HG02642 (cell line): ENCODE data around the gene ADGRG6.

ENCODE experiments used
- ATAC-seq: cut with Tn5 transposase; IDR thresholded peaks from one replicate; pipeline ENCODE4 v1.9.1; 2021; ENCODE audit warnings: mild to moderate bottlenecking; ENCODE audit not compliant: unreplicated experiment, poor library complexity

ADGRG6 gene

GRCh38 chr6:142318714-142319113 is 16.9 kb downstream of the ADGRG6 start:
- ATAC-seq: no peak

DNA sequence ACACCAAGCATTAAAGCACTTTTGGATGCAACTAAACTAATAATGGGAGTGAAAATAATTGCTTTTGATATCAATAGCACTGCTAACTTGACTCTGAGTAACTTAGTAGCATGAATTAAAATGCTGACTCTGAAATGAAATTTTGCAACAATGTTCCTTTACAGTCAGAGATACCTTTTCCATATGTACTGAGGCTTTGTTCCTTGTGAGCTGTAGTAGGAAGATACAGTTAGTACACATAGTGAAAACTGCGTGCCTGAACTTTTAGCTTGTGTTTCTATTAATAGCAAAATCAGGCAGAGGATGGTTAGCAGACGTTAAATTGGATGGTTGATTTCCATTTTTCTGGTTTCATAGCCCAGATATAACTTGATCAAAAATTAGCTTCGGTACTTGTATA is 18.6 kb downstream of the ADGRG6 start:
- ATAC-seq: no peak

GRCh38 chr6:142321451-142321850 is 19.6 kb downstream of the ADGRG6 start:
- ATAC-seq: no peak

GRCh38 chr6:142322066-142322465 is 20.3 kb downstream of the ADGRG6 start:
- no peak for ATAC-seq

DNA sequence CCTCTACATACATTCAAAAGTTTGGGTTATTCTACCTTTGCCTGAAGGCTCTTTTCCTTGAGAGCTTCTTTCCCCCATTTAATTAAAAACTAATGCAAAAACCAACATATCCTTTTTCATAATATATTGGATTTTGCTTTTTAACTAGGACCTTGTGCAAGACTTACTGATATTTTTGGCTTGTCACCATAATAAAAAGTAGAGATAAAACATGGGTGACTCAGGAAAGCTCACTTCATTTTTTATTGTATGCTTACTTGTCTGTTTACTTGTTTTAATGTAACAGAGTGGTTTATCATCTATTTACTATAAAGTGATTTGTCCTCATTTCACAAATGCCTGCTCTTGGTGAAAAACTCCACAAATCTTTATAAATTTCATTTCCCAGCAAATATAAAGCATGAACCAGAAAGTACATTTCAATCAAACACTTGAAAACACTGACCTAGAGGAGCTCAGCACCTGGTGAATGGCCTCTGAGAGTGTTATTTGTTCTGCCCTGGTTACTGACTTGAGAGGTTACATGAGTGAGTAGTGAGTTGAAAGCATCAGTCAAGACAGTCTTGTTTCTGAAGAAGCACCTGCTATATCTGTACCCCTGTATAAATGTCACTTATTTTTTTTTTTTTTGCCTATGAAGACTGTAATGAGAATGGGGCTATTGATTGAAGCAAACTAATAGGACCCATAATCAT is 20.8 kb downstream of the ADGRG6 start:
- no peak for ATAC-seq

DNA sequence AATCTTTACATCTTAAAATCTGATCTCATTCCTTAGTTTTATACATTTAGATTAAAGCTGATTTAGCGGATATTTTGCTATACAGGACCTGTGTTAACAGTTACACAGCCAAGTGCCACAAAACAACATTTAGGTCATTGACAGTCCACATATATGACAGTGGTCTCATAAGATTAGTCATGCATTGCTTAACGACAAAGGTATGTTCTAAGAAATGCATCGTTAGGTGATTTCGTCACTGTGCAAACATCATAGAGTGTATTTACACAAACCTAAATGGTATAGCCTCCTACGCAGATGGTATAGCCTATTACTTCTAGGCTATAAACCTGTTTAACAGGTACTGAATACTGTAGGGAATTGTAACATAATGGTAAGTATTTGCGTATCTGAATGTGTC is 21.6 kb downstream of the ADGRG6 start:
- ATAC-seq: no peak

GRCh38 chr6:142324111-142324510 is 22.3 kb downstream of the ADGRG6 start:
- no peak for ATAC-seq

GRCh38 chr6:142325111-142325510 is 23.3 kb downstream of the ADGRG6 start:
- ATAC-seq: no peak

GRCh38 chr6:142326540-142326939 is 24.7 kb downstream of the ADGRG6 start:
- ATAC-seq: no peak

GRCh38 chr6:142328070-142328469 is 26.3 kb downstream of the ADGRG6 start:
- ATAC-seq: no peak

GRCh38 chr6:142329486-142330113 is 27.8 kb downstream of the ADGRG6 start:
- ATAC-seq: no peak

GRCh38 chr6:142331075-142331551 is 29.3 kb downstream of the ADGRG6 start:
- no peak for ATAC-seq

GRCh38 chr6:142331601-142332000 is 29.8 kb downstream of the ADGRG6 start:
- no peak for ATAC-seq

GRCh38 chr6:142332393-142333098 is 30.7 kb downstream of the ADGRG6 start:
- ATAC-seq: no peak

GRCh38 chr6:142333431-142333830 is 31.6 kb downstream of the ADGRG6 start:
- ATAC-seq: no peak

DNA sequence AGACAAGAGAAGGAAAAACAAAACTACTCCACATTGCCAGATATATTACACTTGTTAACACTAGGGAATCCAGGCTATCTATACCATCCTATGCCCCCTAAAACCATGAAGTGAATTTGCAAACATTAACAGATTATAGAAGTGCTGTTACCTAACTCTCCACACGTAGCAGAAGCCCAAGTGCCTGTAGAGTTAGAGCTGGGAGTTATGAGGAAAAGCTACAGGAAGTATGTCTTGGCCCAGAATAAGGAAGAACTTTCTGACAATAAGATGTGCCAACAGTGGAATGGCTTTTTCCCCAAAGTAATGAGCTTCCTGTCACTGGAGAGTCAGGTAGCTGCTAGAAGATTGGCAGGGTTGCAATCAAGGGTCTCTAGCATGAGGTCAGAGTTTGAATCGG is 32.5 kb downstream of the ADGRG6 start:
- ATAC-seq: no peak

DNA sequence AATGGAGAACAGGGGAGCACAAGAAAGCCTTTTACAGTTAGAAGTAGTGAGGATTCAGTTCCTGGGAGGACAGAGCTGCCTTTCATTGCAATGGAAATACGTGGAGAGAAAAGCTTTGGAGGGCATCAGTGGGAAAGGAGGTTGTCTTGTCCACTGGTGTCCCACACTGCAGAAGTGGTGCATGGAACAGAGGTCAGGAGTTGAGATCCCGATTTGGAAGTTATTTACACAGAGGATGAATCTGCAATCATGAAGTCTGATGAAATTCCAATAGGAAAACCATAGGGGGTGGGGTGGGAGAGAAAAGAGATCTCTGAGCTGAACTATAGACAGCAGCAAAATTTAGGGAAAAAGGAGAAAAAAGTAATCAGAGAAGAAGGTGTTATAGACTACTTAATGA is 33.6 kb downstream of the ADGRG6 start:
- no peak for ATAC-seq

- ATAC-seq: no peak
These were observed 34.4 kb downstream of the ADGRG6 start for GRCh38 chr6:142336183-142336582.

DNA sequence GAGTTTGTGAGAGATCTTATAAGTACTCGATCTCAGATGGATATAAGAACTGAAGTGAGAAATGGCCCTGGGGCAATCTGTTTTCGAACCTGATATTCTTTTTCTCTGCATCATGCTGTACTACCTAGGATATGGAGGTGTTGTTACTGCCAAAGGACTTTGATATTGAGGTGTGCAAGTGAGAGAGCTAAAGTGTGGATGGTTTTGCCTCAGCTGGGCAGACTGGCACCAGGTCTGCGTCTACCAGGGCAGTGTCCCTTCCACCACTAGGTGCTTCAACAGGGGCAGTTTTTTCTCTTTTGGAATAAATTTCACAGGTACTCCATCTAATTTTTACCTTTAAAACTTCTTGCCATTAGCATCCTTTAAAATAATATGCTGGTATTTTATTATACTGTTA is 35.0 kb downstream of the ADGRG6 start:
- no peak for ATAC-seq

- no peak for ATAC-seq
These were observed 37.3 kb downstream of the ADGRG6 start for GRCh38 chr6:142339113-142339512.

GRCh38 chr6:142339968-142340658 is 38.3 kb downstream of the ADGRG6 start:
- ATAC-seq: no peak
